GM12864 (cell line): ENCODE results near the gene ATP6V1B1.

Experiments used
- DNase-seq: peaks from one replicate; pipeline ENCODE4 v3.0.0-alpha.2; 2011; ENCODE audit warnings: low read depth
- H3K4me3 ChIP-seq: 2 replicates; pipeline ENCODE4 v1.5.1; 2011; ENCODE audit warnings: mild to moderate bottlenecking, low read depth, low read length, control low read depth
- TF ChIP-seq, protein P1 (sequence below): IDR thresholded peaks from 2 replicates; pipeline ENCODE4 v1.5.1; 2011; ENCODE audit warnings: low read depth, mild to moderate bottlenecking, moderate library complexity, low read length, control low read depth, inconsistent platforms; ENCODE audit errors: missing control alignments

The ATP6V1B1 gene

DNA sequence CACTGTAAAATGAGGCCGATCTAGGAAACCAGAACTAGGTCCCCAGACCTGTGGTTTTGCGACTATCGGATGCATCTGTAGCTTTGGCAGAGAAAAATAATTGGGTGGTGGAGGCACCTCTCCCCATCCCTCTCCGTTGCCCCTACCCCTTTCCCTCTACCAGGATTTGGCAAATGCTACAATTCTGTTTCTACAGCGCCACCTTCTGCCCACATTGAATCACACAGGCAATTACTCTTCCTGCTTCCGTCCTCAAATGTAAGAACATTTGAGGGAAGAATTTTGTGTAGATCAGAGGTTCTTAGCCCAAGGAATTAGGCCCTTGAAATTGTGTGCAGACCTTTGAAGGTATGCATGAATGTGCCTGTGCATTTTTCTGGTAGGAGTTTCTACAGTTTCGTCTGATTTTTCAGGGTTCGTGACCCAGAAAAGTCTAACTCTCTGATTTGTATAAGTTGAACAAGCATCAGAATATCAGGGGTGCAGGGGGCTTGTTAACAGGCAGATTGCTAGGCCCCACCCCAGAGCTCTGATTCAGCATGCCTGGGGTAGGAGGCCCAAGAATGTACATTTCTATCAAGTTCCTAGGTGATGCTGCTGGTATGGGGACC, 11.2 kb downstream of the ATP6V1B1 start:
- DNase-seq = peak; percentile 13
- TF ChIP-seq, protein P1, sequence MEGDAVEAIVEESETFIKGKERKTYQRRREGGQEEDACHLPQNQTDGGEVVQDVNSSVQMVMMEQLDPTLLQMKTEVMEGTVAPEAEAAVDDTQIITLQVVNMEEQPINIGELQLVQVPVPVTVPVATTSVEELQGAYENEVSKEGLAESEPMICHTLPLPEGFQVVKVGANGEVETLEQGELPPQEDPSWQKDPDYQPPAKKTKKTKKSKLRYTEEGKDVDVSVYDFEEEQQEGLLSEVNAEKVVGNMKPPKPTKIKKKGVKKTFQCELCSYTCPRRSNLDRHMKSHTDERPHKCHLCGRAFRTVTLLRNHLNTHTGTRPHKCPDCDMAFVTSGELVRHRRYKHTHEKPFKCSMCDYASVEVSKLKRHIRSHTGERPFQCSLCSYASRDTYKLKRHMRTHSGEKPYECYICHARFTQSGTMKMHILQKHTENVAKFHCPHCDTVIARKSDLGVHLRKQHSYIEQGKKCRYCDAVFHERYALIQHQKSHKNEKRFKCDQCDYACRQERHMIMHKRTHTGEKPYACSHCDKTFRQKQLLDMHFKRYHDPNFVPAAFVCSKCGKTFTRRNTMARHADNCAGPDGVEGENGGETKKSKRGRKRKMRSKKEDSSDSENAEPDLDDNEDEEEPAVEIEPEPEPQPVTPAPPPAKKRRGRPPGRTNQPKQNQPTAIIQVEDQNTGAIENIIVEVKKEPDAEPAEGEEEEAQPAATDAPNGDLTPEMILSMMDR = peak; percentile 80
- H3K4me3 ChIP-seq = no peak overlapping the region

DNA sequence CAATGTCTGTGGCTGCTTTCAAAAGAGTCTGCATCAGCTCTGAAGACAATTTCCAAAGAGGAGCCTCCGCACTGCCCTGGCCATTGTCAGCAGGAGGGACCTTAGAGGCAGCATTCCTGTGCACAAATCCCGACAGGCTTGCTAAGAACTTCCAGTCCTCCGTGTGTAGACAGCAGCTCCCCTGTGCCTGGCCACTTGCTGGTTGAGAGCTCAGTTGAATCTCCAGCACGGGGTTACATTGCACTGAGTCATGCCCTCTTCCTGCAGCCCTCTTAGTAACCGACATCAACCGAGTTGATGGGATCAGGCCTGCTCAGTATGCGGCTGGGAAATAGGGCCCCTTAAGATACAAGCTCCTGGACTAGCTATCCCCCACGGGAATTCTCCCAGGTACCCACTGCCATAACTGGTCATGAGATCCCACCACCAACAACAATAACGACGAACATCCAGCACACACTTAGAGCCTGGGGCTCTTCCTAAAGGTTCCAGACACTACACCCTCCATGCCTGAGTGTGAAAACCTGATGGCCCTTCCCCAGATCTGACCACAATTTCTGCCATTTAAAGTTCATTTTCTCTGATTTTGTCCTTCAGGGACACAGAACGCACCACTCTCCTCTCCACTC, 12.0 kb downstream of the ATP6V1B1 start:
- TF ChIP-seq, protein P1 = no peak
- no peak overlapping the region for H3K4me3 ChIP-seq
- DNase-seq = no peak

DNA sequence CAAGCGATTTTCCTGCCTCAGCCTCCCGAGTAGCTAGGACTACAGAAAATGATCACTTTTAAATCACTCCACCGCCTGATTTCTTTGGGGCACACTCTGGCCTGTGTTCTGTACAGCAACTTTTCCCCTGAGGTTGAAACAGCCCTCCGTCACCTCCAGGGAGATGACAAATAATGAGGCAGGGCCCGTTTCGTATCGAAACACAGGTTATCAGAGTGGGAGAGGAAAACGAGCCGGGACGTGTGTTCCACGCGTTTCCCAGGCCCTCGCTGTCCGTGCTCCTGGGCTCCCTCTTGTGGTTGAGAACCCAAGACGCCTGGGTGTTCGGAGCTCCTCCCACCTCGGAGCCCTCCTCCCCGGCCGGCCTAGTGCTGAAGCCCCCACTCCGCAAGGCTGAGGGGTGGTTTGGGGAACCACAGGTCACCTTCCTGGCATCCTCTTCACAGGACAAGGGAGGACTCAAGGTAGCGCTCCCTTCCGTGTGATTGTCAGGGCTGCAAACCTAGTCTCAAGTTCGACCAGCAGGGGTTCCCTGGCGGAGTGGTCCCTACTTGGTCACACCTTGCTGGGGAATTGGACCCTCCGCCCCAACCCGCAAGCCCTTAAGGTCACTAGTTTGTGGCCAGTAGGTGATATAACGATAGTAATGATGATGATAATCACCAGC, 12.8 kb downstream of the ATP6V1B1 start:
- TF ChIP-seq, protein P1 = peak; percentile 89
- DNase-seq = peak; percentile 21
- H3K4me3 ChIP-seq = no peak overlapping the region

DNA sequence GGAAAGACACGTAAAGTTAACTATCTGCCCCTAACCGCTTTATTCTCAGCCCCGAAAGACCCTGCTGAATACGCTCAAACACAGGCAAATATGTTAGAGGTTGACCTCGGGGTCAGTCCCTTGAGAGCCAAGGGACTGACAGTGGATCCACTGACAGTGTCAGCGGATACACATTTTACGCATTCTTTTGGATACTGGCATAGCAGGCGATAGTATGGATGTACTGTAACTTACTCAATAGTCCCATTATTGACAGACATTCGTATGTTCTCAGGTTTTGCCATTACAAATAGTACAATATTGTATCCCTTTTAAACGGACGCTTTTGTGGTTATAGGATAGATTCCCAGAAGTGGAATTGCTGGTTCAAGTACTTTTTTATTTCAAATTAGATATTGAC, 13.4 kb downstream of the ATP6V1B1 start:
- no peak overlapping the region for H3K4me3 ChIP-seq
- TF ChIP-seq, protein P1 = no peak
- no peak for DNase-seq

DNA sequence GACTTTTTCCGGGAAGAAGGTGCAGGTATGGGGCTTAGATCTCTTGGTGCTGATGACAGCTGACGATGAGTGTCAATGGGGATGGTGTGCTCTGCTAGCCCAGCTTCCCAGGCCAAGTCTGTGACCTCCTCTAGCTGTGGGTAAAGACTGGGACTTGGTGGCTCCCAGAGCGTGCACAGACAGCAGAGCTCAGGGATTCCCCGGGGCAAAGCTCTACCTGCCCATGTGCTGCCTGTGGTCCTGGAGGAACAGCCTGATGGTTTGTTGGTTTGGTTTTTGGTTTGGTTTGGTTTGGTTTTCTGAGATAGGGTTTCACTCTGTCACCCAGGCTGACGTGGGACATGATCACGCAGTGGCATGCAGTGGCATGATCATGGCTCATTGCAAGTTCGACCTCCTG, 19.2 kb downstream of the ATP6V1B1 start:
- TF ChIP-seq, protein P1 = no peak

DNA sequence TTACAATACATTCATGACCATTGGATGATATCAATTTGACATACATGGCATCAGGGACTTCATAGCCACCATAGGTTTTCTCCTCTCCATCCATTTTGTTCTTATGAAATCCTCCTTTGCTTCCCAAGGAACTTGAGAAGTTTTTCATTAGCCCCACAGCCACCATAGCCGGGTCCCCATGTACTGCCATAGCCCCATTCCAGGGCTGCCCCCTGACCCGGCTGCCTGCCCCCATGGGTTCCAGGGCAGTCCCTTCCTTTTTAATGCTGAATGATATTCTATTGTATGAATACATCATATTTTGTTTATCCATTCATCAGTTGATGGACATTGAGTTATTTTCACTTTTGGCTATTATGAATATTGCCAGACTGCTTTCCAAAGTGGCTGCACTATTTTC, 20.4 kb downstream of the ATP6V1B1 start:
- no peak for DNase-seq
- no peak overlapping the region for H3K4me3 ChIP-seq
- TF ChIP-seq, protein P1 = no peak

More for the DNA sequence above, 19.2 kb downstream of the ATP6V1B1 start:
- no peak overlapping the region for H3K4me3 ChIP-seq
- DNase-seq = no peak
